Epithelial cell of esophagus (primary cell): ENCODE results near the gene MPP2.

Experiments used
- DNase-seq: peaks from one replicate; pipeline ENCODE4 v3.0.0; 2010; ENCODE audit warnings: low read depth
- H3K4me3 ChIP-seq: 2 replicates; pipeline ENCODE4 v1.5.1; 2011; ENCODE audit warnings: mild to moderate bottlenecking, low read length, control low read depth
- CTCF ChIP-seq: IDR thresholded peaks from 2 replicates; pipeline ENCODE4 v1.5.1; 2011; ENCODE audit warnings: low read depth, mild to moderate bottlenecking, low read length, control low read depth, inconsistent platforms; ENCODE audit not compliant: insufficient read depth; ENCODE audit errors: missing control alignments

MPP2 gene

GRCh38 chr17:43832976-43833829, 74.1 kb downstream of the MPP2 start, which contains the start of gene MPP3:
TSS of gene MPP3 (minus strand) at chr17:43833146. CDS start at chr17:43831906, 1,240 bp downstream.
- TF ChIP-seq CTCF, result no peak
- DNase-seq, result peak; percentile 82
- H3K4me3 ChIP-seq, result peak within 1 kb of the TSS; percentile 45

- peak overlapping the region; percentile 45 for H3K4me3 ChIP-seq
- no peak for TF ChIP-seq CTCF
- DNase-seq, result peak; percentile 83
Measured at GRCh38 chr17:43832168-43832975, 75.0 kb downstream of the MPP2 start.

GRCh38 chr17:43831633-43832032, 75.7 kb downstream of the MPP2 start:
- no peak for TF ChIP-seq CTCF
- no peak for DNase-seq
- H3K4me3 ChIP-seq, result no peak overlapping the region

GRCh38 chr17:43830510-43831140, 76.7 kb downstream of the MPP2 start:
- no peak for DNase-seq
- H3K4me3 ChIP-seq, result no peak overlapping the region
- TF ChIP-seq CTCF, result no peak

- no peak for TF ChIP-seq CTCF
- no peak overlapping the region for H3K4me3 ChIP-seq
- DNase-seq, result no peak
Measured at GRCh38 chr17:43829738-43830137, 77.6 kb downstream of the MPP2 start.

- no peak for TF ChIP-seq CTCF
- H3K4me3 ChIP-seq, result no peak overlapping the region
- DNase-seq, result no peak
Measured at GRCh38 chr17:43827596-43827995, 79.7 kb downstream of the MPP2 start.
